ENCODE results near the gene KCNQ4. TPM values are rescaled to one million over a fixed set of nuclear protein-coding genes. Genes with fewer than 3 reads are reported as not detected.

Gene KCNQ4
- total and polyA plus RNA-seq, 10 of the 15 experiments (the other 5 are each of a cell fraction or from before 2014, with no cell fraction given): 0.04 to 0.18 (median 0.08) TPM; not detected in 2

DNA sequence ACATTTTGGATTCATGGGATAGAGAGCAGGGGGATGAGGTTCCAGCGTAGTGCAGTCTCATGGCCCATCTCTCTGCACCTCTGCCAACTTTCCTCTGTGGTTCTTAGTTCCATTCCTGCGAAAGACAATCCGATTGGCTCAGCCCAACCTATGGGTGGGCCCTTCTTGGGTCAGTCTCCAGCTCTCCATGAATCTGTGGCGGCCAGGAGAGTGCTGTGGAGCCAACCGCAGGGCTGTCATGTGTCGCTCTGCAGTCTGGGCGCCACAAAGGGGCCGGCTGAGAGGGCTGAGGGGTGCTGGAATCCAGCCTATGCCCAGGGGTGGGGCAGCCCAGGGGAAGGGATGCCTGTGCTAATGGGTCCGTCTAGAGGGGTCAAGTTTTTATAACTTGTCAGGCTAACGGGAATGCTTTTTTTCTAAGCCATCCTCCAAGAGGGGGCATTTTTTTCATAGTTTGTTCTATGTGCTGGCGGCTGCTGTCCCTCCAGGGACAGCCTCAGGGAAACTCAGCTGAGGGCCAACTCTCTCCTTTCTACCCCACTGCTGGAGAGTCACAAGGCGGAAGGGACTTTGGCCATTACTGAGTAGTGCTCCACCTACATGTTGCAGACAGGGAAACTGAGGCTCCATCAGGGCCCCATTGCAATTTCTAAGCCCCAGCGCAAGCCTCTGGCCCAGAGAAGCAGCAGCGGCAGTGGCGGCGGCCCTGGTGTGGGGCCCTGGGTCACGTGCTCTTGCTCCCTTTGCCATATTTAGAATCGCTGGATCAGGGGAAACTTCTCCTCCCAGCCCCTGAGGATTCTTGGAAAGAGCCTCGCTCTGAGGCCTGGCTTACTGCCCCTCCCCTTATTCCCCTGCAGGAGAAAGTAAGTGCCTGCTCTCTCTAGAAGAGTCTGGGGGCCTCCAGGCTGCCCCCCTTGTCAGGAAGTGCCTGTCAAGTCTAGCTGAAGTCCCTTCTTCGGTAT is 23.4 kb downstream of the KCNQ4 start:
- RAD21 ChIA-PET (ENCODE audit: unreplicated experiment): no interaction called here
- no peaks in the 10 kb centered on the region for H3K27me3 ChIP-seq (replicated peaks in 1 of 2; ENCODE audit: control insufficient read depth in 2 of 2, insufficient read depth in 2 of 2, low read length in 1 of 2)
- no peaks in the 10 kb centered on the region; the same call in 2 of the 3 replicates for H3K9me3 ChIP-seq (replicated peaks; ENCODE audit: control insufficient read depth, insufficient read depth, low read length)
- DNase-seq (ENCODE audit: low read depth, low spot score) (no peak), FAIRE-seq (no peak), ATAC-seq (no peak)
- 71% methylated on average over 20 of the region's 20 CpGs for WGBS (ENCODE audit: insufficient coverage, insufficient replicate concordance, low lambda C conversion rate, missing lambda C conversion rate)
- H3K4me1 ChIP-seq (ENCODE audit: control insufficient read depth, insufficient read depth, low read length): peaks cover 30% of the 10 kb centered on the region
- no peak overlapping the region for H3K9ac ChIP-seq (ENCODE audit: control insufficient read depth, insufficient read depth, low read length)
- H2AFZ ChIP-seq (ENCODE audit: control insufficient read depth, low read depth, low read length): no peak overlapping the region
- CTCF ChIA-PET: interaction anchor here (2.9 kb wide), 1 partner anchor 34 kb away, joined by 20 read pairs; no protein-coding TSS in a partner anchor
- H3K27ac ChIP-seq (ENCODE audit: control insufficient read depth, insufficient read depth): no peak overlapping the region
- POLR2A ChIA-PET: no interaction called here
- H4K20me1 ChIP-seq (ENCODE audit: control insufficient read depth, insufficient read depth): no peaks in the 10 kb centered on the region
- in situ Hi-C loops (cut with MboI) (no loop called here), intact Hi-C loops (cut with micrococcal nuclease; ENCODE audit: unreplicated experiment) (no loop called here)
- no peaks in the 10 kb centered on the region for H3K79me2 ChIP-seq (ENCODE audit: control insufficient read depth, insufficient read depth, low read length)
- SMC1A ChIA-PET (ENCODE audit: uncharacterized antibody, unreplicated experiment): interaction anchor here (0.9 to 2.9 kb wide), 3 partner anchors 12 to 37 kb away, joined by 3 to 13 read pairs (median 4); no protein-coding TSS in a partner anchor
- no peaks in the 10 kb centered on the region for H3K36me3 ChIP-seq (ENCODE audit: control insufficient read depth in 2 of 2, insufficient read depth in 2 of 2, low read length in 1 of 2)
- no TSS peak for BruUV-seq (replicated peaks)
- H3K4me2 ChIP-seq (ENCODE audit: control insufficient read depth, insufficient read depth): no peak overlapping the region
- H3K4me3 ChIP-seq: no peak overlapping the region
- no peak for TF ChIP-seq IKZF1 (conservative IDR thresholded peaks at IDR 0.05)
- TF ChIP-seq IRF4 (IDR thresholded peaks at IDR 0.05; ENCODE audit: low read depth, low read length): no peak
- no peak for TF ChIP-seq EP300 (IDR thresholded peaks at IDR 0.05; ENCODE audit: borderline replicate concordance in 1 of 2, control insufficient read depth in 1 of 2, low read depth in 2 of 2, low read length in 2 of 2)
- TF ChIP-seq SUPT20H (IDR thresholded peaks at IDR 0.05; ENCODE audit: borderline replicate concordance, control insufficient read depth, low read depth, low read length): no peak
- TF ChIP-seq SIN3A (IDR thresholded peaks at IDR 0.05; ENCODE audit: low read depth, low read length): no peak
- TF ChIP-seq, protein P1, sequence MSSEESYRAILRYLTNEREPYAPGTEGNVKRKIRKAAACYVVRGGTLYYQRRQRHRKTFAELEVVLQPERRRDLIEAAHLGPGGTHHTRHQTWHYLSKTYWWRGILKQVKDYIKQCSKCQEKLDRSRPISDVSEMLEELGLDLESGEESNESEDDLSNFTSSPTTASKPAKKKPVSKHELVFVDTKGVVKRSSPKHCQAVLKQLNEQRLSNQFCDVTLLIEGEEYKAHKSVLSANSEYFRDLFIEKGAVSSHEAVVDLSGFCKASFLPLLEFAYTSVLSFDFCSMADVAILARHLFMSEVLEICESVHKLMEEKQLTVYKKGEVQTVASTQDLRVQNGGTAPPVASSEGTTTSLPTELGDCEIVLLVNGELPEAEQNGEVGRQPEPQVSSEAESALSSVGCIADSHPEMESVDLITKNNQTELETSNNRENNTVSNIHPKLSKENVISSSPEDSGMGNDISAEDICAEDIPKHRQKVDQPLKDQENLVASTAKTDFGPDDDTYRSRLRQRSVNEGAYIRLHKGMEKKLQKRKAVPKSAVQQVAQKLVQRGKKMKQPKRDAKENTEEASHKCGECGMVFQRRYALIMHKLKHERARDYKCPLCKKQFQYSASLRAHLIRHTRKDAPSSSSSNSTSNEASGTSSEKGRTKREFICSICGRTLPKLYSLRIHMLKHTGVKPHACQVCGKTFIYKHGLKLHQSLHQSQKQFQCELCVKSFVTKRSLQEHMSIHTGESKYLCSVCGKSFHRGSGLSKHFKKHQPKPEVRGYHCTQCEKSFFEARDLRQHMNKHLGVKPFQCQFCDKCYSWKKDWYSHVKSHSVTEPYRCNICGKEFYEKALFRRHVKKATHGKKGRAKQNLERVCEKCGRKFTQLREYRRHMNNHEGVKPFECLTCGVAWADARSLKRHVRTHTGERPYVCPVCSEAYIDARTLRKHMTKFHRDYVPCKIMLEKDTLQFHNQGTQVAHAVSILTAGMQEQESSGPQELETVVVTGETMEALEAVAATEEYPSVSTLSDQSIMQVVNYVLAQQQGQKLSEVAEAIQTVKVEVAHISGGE (CRISPR knock-in tag; IDR thresholded peaks at IDR 0.05): no peak
- no peak for TF ChIP-seq SREBF1 (IDR thresholded peaks at IDR 0.05; ENCODE audit: low read length)
- no peak for TF ChIP-seq ZBED1 (IDR thresholded peaks at IDR 0.05; ENCODE audit: borderline replicate concordance)
- TF ChIP-seq RUNX3 (IDR thresholded peaks at IDR 0.05; ENCODE audit: low read length): no peak
- no peak for TF ChIP-seq SMARCA5 (IDR thresholded peaks at IDR 0.05)
- TF ChIP-seq, protein P2, sequence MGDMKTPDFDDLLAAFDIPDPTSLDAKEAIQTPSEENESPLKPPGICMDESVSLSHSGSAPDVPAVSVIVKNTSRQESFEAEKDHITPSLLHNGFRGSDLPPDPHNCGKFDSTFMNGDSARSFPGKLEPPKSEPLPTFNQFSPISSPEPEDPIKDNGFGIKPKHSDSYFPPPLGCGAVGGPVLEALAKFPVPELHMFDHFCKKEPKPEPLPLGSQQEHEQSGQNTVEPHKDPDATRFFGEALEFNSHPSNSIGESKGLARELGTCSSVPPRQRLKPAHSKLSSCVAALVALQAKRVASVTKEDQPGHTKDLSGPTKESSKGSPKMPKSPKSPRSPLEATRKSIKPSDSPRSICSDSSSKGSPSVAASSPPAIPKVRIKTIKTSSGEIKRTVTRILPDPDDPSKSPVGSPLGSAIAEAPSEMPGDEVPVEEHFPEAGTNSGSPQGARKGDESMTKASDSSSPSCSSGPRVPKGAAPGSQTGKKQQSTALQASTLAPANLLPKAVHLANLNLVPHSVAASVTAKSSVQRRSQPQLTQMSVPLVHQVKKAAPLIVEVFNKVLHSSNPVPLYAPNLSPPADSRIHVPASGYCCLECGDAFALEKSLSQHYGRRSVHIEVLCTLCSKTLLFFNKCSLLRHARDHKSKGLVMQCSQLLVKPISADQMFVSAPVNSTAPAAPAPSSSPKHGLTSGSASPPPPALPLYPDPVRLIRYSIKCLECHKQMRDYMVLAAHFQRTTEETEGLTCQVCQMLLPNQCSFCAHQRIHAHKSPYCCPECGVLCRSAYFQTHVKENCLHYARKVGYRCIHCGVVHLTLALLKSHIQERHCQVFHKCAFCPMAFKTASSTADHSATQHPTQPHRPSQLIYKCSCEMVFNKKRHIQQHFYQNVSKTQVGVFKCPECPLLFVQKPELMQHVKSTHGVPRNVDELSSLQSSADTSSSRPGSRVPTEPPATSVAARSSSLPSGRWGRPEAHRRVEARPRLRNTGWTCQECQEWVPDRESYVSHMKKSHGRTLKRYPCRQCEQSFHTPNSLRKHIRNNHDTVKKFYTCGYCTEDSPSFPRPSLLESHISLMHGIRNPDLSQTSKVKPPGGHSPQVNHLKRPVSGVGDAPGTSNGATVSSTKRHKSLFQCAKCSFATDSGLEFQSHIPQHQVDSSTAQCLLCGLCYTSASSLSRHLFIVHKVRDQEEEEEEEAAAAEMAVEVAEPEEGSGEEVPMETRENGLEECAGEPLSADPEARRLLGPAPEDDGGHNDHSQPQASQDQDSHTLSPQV (IDR thresholded peaks at IDR 0.05): no peak
- no peak for TF ChIP-seq TARDBP (IDR thresholded peaks at IDR 0.05; ENCODE audit: borderline replicate concordance)
- no peak for TF ChIP-seq POU2F2 (IDR thresholded peaks at IDR 0.05; ENCODE audit: borderline replicate concordance, low read depth, low read length)
- TF ChIP-seq SRF (IDR thresholded peaks at IDR 0.05; ENCODE audit: low read depth in 2 of 2, low read length in 2 of 2): no peak
- no peak for TF ChIP-seq KLF5 (IDR thresholded peaks at IDR 0.05; ENCODE audit: partially characterized antibody)
- no peak for TF ChIP-seq NR2F1 (conservative IDR thresholded peaks at IDR 0.05)

Data from GM12878 (cell line).